HEK293 (cell line): Measurements from ENCODE around the gene DHDH.

Experiments used
- SETDB1 ChIP-seq: IDR thresholded peaks from one replicate; pipeline ENCODE4 v1.6.1; 2017; ENCODE audit warnings: mild to moderate bottlenecking, low read length, moderate library complexity, mixed read lengths; ENCODE audit not compliant: insufficient read length
- ZNF239 ChIP-seq: fragments of 450-650 bp; formaldehyde crosslinking; IDR thresholded peaks from 2 replicates; pipeline ENCODE4 v1.5.1; 2016; ENCODE audit warnings: missing biosample characterization, missing genetic modification characterization
- ZNF302 ChIP-seq: fragments of 450-650 bp; formaldehyde crosslinking; IDR thresholded peaks from 2 replicates; pipeline ENCODE4 v1.5.1; 2016; ENCODE audit warnings: missing biosample characterization, missing genetic modification characterization, low read depth
- ZNF776 ChIP-seq: fragments of 450-650 bp; formaldehyde crosslinking; IDR thresholded peaks from 2 replicates; pipeline ENCODE4 v1.5.0; 2017; ENCODE audit warnings: missing biosample characterization, missing genetic modification characterization, borderline replicate concordance
- ZSCAN18 ChIP-seq: fragments of 450-650 bp; formaldehyde crosslinking; IDR thresholded peaks from 2 replicates; pipeline ENCODE4 v1.5.1; 2016; ENCODE audit warnings: missing biosample characterization, missing genetic modification characterization
- ZXDB ChIP-seq: fragments of 450-650 bp; formaldehyde crosslinking; IDR thresholded peaks from 2 replicates; pipeline ENCODE4 v1.5.1; 2016; ENCODE audit warnings: missing biosample characterization, missing genetic modification characterization

DHDH gene

GRCh38 chr19:48994035-48994386, 60.5 kb downstream of the DHDH start (continued):
- TF ChIP-seq ZSCAN18 (tag by site-specific recombination) (no peak), ZNF239 (tag by site-specific recombination) (no peak), SETDB1 (no peak), ZXDB (tag by site-specific recombination) (no peak), ZNF302 (tag by site-specific recombination) (no peak), ZNF776 (tag by site-specific recombination) (no peak)
